ENCODE results near the gene DBT. TPM values are rescaled to one million over a fixed set of nuclear protein-coding genes. Genes with fewer than 3 reads are reported as not detected.
"Not testable (repeated sequence)": the region's sequence is repeated elsewhere in the genome, so short reads cannot be mapped to it uniquely, and the experiment has no call there.

Gene DBT
- total RNA-seq, 1 donor from 2014 or later = 11.4 TPM

GRCh38 chr1:100217834-100218233, 31.8 kb downstream of the DBT start:
- TF ChIP-seq, protein P1, sequence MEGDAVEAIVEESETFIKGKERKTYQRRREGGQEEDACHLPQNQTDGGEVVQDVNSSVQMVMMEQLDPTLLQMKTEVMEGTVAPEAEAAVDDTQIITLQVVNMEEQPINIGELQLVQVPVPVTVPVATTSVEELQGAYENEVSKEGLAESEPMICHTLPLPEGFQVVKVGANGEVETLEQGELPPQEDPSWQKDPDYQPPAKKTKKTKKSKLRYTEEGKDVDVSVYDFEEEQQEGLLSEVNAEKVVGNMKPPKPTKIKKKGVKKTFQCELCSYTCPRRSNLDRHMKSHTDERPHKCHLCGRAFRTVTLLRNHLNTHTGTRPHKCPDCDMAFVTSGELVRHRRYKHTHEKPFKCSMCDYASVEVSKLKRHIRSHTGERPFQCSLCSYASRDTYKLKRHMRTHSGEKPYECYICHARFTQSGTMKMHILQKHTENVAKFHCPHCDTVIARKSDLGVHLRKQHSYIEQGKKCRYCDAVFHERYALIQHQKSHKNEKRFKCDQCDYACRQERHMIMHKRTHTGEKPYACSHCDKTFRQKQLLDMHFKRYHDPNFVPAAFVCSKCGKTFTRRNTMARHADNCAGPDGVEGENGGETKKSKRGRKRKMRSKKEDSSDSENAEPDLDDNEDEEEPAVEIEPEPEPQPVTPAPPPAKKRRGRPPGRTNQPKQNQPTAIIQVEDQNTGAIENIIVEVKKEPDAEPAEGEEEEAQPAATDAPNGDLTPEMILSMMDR (IDR thresholded peaks at IDR 0.05; ENCODE audit: partially characterized antibody, unreplicated experiment) = no peak
- DNase-seq = no peak
- Mint-ChIP-seq H3K27ac (ENCODE audit: unreplicated experiment) (no peak overlapping the region), H3K36me3 (ENCODE audit: unreplicated experiment) (no peaks in the 10 kb centered on the region), H3K9me3 (ENCODE audit: unreplicated experiment) (no peaks in the 10 kb centered on the region), H3K4me1 (ENCODE audit: low read depth, unreplicated experiment) (no peaks in the 10 kb centered on the region), H3K4me3 (ENCODE audit: unreplicated experiment) (no peak overlapping the region), H3K27me3 (ENCODE audit: unreplicated experiment) (no peaks in the 10 kb centered on the region)

DNA sequence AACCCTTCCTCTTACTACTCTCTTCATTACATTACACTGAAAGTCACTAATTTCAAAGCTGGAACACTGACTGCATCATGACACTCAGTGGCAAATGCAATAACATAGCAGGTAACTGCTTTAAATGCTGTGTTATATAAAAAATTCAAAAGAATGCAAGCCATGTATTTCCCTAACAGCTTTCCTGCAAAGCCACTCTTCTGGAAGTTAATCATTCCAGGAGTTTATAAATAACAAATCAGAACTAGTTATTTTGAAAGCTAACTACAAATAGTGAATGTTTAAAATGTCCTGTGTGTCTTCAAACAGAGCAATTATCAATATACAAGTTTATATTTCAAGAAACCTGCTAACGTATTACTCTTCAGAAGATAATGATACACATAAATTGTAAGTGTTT, 34.5 kb downstream of the DBT start:
- Mint-ChIP-seq H3K27me3 (ENCODE audit: unreplicated experiment) (no peaks in the 10 kb centered on the region), H3K4me3 (ENCODE audit: unreplicated experiment) (no peak overlapping the region), H3K4me1 (ENCODE audit: low read depth, unreplicated experiment) (no peaks in the 10 kb centered on the region), H3K27ac (ENCODE audit: unreplicated experiment) (no peak overlapping the region), H3K36me3 (ENCODE audit: unreplicated experiment) (no peaks in the 10 kb centered on the region), H3K9me3 (ENCODE audit: unreplicated experiment) (no peaks in the 10 kb centered on the region)
- no peak for DNase-seq
- TF ChIP-seq, protein P1 (IDR thresholded peaks at IDR 0.05; ENCODE audit: partially characterized antibody, unreplicated experiment) = no peak

DNA sequence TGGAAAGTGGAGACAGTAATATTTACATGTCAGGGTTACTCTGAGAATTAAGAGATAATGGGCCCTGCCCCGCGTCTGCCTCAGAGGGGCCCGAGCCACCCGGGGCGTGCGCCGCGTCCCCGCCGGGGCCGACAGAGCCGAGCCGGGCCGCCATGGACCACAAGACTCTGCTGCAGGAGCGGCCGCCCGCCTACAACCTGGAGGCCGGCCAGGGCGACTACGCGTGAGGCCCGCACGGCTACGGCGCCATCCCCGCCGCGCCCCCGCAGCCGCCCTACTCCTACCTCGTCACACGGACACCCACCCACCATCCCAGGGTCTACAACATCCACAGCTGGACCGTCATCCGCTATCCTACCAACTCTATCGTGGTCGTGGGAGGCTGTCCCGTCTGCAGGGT, 36.5 kb downstream of the DBT start:
- no peak for DNase-seq
- Mint-ChIP-seq H3K9me3 (ENCODE audit: unreplicated experiment) (no peaks in the 10 kb centered on the region), H3K27ac (ENCODE audit: unreplicated experiment) (no peak overlapping the region), H3K27me3 (ENCODE audit: unreplicated experiment) (no peaks in the 10 kb centered on the region), H3K36me3 (ENCODE audit: unreplicated experiment) (no peaks in the 10 kb centered on the region), H3K4me1 (ENCODE audit: low read depth, unreplicated experiment) (no peaks in the 10 kb centered on the region), H3K4me3 (ENCODE audit: unreplicated experiment) (no peak overlapping the region)
- TF ChIP-seq, protein P1 (IDR thresholded peaks at IDR 0.05; ENCODE audit: partially characterized antibody, unreplicated experiment) = no peak

GRCh38 chr1:100206301-100206700, 43.3 kb downstream of the DBT start:
- no peak overlapping the region for H3K27ac Mint-ChIP-seq (ENCODE audit: unreplicated experiment)
- TF ChIP-seq, protein P1 (IDR thresholded peaks at IDR 0.05; ENCODE audit: partially characterized antibody, unreplicated experiment) = no peak
- peaks cover 5% of the 10 kb centered on the region for H3K9me3 Mint-ChIP-seq (ENCODE audit: unreplicated experiment)
- no peak overlapping the region for H3K4me3 Mint-ChIP-seq (ENCODE audit: unreplicated experiment)
- no peaks in the 10 kb centered on the region for H3K27me3 Mint-ChIP-seq (ENCODE audit: unreplicated experiment)
- peaks cover 18% of the 10 kb centered on the region for H3K36me3 Mint-ChIP-seq (ENCODE audit: unreplicated experiment)
- no peak for DNase-seq
- no peaks in the 10 kb centered on the region for H3K4me1 Mint-ChIP-seq (ENCODE audit: low read depth, unreplicated experiment)

DNA sequence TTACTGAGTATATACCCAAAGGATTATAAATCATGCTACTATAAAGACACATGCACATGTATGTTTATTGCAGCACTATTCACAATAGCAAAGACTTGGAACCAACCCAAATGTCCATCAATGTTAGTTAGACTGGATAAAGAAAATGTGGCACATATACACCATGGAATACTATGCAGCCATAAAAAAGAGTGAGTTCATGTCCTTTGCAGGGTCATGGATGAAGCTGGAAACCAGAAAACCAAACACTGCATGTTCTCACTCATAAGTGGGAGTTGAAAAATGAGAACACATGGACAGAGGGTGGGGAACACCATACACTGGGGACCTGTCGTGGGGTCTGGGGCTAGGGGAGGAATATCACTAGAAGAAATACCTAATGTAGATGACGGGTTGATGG, 44.0 kb downstream of the DBT start:
- DNase-seq; H3K4me1 Mint-ChIP-seq (ENCODE audit: low read depth, unreplicated experiment); H3K27me3 Mint-ChIP-seq (ENCODE audit: unreplicated experiment); H3K4me3 Mint-ChIP-seq (ENCODE audit: unreplicated experiment); H3K27ac Mint-ChIP-seq (ENCODE audit: unreplicated experiment); H3K9me3 Mint-ChIP-seq (ENCODE audit: unreplicated experiment): not testable (repeated sequence)
- peaks cover 18% of the 10 kb centered on the region for H3K36me3 Mint-ChIP-seq (ENCODE audit: unreplicated experiment)

DNA sequence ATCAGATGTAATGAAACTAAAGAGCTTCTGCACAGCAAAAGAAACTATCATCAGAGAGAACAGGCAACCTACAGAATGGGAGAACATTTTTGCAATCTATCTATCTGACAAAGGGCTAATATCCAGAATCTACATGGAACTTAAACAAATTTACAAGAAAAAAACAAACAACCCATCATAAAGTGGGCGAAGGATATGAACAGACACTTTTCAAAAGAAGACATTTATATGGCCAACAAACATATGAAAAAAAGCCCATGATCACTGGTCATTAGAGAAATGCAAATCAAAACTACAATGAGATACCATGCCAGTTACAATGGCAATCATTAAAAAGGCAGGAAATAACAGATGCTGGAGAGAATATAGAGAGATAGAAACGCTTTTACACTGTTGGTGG, 44.5 kb downstream of the DBT start:
- H3K27me3 Mint-ChIP-seq (ENCODE audit: unreplicated experiment); H3K4me1 Mint-ChIP-seq (ENCODE audit: low read depth, unreplicated experiment); H3K9me3 Mint-ChIP-seq (ENCODE audit: unreplicated experiment); H3K27ac Mint-ChIP-seq (ENCODE audit: unreplicated experiment); DNase-seq; H3K4me3 Mint-ChIP-seq (ENCODE audit: unreplicated experiment): not testable (repeated sequence)
- peaks cover 18% of the 10 kb centered on the region for H3K36me3 Mint-ChIP-seq (ENCODE audit: unreplicated experiment)

DNA sequence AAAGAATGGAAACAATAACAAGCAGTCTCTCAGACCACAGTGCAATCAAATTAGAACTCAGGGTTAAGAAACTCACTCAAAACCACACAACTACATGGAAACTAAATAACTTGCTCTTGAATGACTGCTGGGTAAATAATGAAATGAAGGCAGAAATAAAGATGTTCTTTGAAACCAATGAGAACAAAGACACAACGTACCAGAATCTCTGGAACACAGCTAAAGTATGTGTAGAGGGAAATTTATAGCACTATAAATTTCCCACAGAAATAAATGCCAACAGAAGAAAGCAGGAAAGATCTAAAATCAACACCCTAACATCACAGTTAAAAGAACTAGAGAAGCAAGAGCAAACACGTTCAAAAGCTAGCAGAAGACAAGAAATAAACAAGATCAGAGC, 46.9 kb downstream of the DBT start:
- H3K27ac Mint-ChIP-seq (ENCODE audit: unreplicated experiment); H3K4me1 Mint-ChIP-seq (ENCODE audit: low read depth, unreplicated experiment): not testable (repeated sequence)
- peaks cover 18% of the 10 kb centered on the region for H3K36me3 Mint-ChIP-seq (ENCODE audit: unreplicated experiment)

GRCh38 chr1:100200060-100200459, 49.6 kb downstream of the DBT start:
- not testable (repeated sequence) for H3K4me3 Mint-ChIP-seq (ENCODE audit: unreplicated experiment); H3K27ac Mint-ChIP-seq (ENCODE audit: unreplicated experiment); DNase-seq; H3K9me3 Mint-ChIP-seq (ENCODE audit: unreplicated experiment); H3K4me1 Mint-ChIP-seq (ENCODE audit: low read depth, unreplicated experiment); H3K27me3 Mint-ChIP-seq (ENCODE audit: unreplicated experiment)
- H3K36me3 Mint-ChIP-seq (ENCODE audit: unreplicated experiment) = peaks cover 11% of the 10 kb centered on the region

More for the DNA sequence above, 46.9 kb downstream of the DBT start:
- DNase-seq; H3K4me3 Mint-ChIP-seq (ENCODE audit: unreplicated experiment); H3K9me3 Mint-ChIP-seq (ENCODE audit: unreplicated experiment); H3K27me3 Mint-ChIP-seq (ENCODE audit: unreplicated experiment): not testable (repeated sequence)
